ENCODE data around the gene GABARAPL1.

DNA sequence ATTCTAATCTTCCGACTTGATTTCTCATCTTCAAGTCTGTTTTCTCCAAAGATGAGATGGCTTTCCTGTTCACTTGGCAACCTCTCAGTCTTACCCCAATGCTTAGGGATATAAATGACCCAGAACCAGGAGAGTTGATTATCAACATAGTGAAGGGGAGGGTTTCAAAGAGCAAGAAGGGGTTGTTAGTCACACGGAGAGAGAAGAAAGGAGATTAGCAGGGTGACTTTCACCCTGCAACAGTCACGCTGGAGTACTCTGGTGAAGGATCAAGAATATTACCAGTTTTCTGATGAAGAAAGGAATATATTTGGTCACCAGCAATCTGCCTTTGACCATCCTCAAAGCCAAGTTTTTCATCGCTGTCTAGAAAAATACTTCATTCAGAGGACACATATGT is 33.9 kb upstream of the GABARAPL1 start, which contains the start of gene TMEM52B:
- TF ChIP-seq, protein P1, sequence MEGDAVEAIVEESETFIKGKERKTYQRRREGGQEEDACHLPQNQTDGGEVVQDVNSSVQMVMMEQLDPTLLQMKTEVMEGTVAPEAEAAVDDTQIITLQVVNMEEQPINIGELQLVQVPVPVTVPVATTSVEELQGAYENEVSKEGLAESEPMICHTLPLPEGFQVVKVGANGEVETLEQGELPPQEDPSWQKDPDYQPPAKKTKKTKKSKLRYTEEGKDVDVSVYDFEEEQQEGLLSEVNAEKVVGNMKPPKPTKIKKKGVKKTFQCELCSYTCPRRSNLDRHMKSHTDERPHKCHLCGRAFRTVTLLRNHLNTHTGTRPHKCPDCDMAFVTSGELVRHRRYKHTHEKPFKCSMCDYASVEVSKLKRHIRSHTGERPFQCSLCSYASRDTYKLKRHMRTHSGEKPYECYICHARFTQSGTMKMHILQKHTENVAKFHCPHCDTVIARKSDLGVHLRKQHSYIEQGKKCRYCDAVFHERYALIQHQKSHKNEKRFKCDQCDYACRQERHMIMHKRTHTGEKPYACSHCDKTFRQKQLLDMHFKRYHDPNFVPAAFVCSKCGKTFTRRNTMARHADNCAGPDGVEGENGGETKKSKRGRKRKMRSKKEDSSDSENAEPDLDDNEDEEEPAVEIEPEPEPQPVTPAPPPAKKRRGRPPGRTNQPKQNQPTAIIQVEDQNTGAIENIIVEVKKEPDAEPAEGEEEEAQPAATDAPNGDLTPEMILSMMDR (IDR thresholded peaks at IDR 0.05) = no peak
- TF ChIP-seq POLR2A (IDR thresholded peaks at IDR 0.05) = no peak

Measured in heart left ventricle (tissue), 13 donors.